Keratinocyte (primary cell): ENCODE results near the gene SHISA5. TPM values are rescaled to one million over a fixed set of nuclear protein-coding genes. Genes with fewer than 3 reads are reported as not detected.

Source experiments
- DNase-seq: peaks from one replicate; pipeline ENCODE4 v3.0.0-alpha.2; 2011; ENCODE audit warnings: low read depth, missing footprints, low spot score
- FAIRE-seq: peaks from 2 replicates; lab custom pipeline; 2011; peaks lifted over from hg19 to GRCh38; lab: Jason Lieb, UNC
- H2AFZ ChIP-seq: 2 replicates; pipeline ENCODE4 v1.6.0; 2012; ENCODE audit warnings: low read length, control low read depth, inconsistent platforms; ENCODE audit not compliant: control insufficient read depth
- H3K27ac ChIP-seq: 2 replicates; pipeline ENCODE4 v1.5.1; 2011; ENCODE audit warnings: low read length; ENCODE audit not compliant: control insufficient read depth, insufficient read depth
- H3K27me3 ChIP-seq: 3 replicates; pipeline ENCODE4 v1.6.0; 2011; ENCODE audit warnings: low read length; ENCODE audit not compliant: control insufficient read depth, insufficient read depth; ENCODE audit errors: extremely low read depth
- H3K36me3 ChIP-seq, 2 experiments: 2 replicates in 1 of 2; 3 replicates in 1 of 2; pipeline ENCODE4 v1.5.1; 2011; ENCODE audit warnings: low read length in 2 of 2, mild to moderate bottlenecking in 1 of 2; ENCODE audit not compliant: control insufficient read depth in 2 of 2, insufficient read depth in 2 of 2; ENCODE audit errors: extremely low read depth in 1 of 2
- H3K4me1 ChIP-seq: 3 replicates; pipeline ENCODE4 v1.5.1; 2011; ENCODE audit warnings: low read length; ENCODE audit not compliant: control insufficient read depth, insufficient read depth; ENCODE audit errors: extremely low read depth
- H3K4me2 ChIP-seq: 3 replicates; pipeline ENCODE4 v1.6.0; 2011; ENCODE audit warnings: low read depth, low read length; ENCODE audit not compliant: control insufficient read depth, insufficient read depth; ENCODE audit errors: extremely low read depth
- H3K4me3 ChIP-seq, 3 experiments: fragments of 200-600 bp in 1 of 3; sonication (generic) in 1 of 3; 2 replicates in 2 of 3; 3 replicates in 1 of 3; pipeline ENCODE4 v1.5.1; 2011 to 2016; ENCODE audit warnings: low read length in 3 of 3, mild to moderate bottlenecking in 3 of 3, control low read depth in 2 of 3, inconsistent platforms in 1 of 3, low read depth in 1 of 3, mixed read lengths in 1 of 3, mixed run types in 1 of 3, moderate library complexity in 1 of 3; ENCODE audit not compliant: control insufficient read depth in 2 of 3, insufficient read depth in 2 of 3; ENCODE audit errors: extremely low read depth in 1 of 3
- H3K79me2 ChIP-seq: 2 replicates; pipeline ENCODE4 v1.6.0; 2012; ENCODE audit warnings: low read length; ENCODE audit not compliant: control insufficient read depth, insufficient read depth
- H3K9ac ChIP-seq: 3 replicates; pipeline ENCODE4 v1.6.0; 2011; ENCODE audit warnings: low read length; ENCODE audit not compliant: control insufficient read depth, insufficient read depth; ENCODE audit errors: extremely low read depth
- H3K9me1 ChIP-seq: 3 replicates; pipeline ENCODE4 v1.6.0; 2011; ENCODE audit warnings: low read length; ENCODE audit not compliant: control insufficient read depth, insufficient read depth; ENCODE audit errors: extremely low read depth
- H3K9me3 ChIP-seq: 2 replicates; pipeline ENCODE4 v1.5.1; 2012; ENCODE audit warnings: low read depth, low read length; ENCODE audit not compliant: control insufficient read depth
- H4K20me1 ChIP-seq: 3 replicates; pipeline ENCODE4 v1.6.0; 2011; ENCODE audit warnings: low read length; ENCODE audit not compliant: control insufficient read depth, insufficient read depth; ENCODE audit errors: extremely low read depth
- CTCF ChIP-seq, 3 experiments: IDR thresholded peaks in 1 of 3; conservative IDR thresholded peaks in 1 of 3; optimal IDR thresholded peaks in 1 of 3; 2 replicates in 2 of 3; 3 replicates in 1 of 3; pipeline versions ENCODE3 to v1.5.1; 2011; ENCODE audit warnings: low read length in 3 of 3, mild to moderate bottlenecking in 3 of 3, moderate library complexity in 2 of 3, control low read depth in 1 of 3, inconsistent platforms in 1 of 3; ENCODE audit not compliant: insufficient read depth in 2 of 3; ENCODE audit errors: extremely low read depth in 1 of 3
- EZH2 ChIP-seq: IDR thresholded peaks from one replicate; pipeline ENCODE4 v1.6.1; 2012; ENCODE audit warnings: inconsistent platforms, mild to moderate bottlenecking, low read length, moderate library complexity
- dilution Hi-C: fragments of 300-500 bp; cut with MboI; formaldehyde crosslinking; loops from one replicate; pipeline ENCODE4 v1.7.0; 2020; ENCODE audit warnings: low sequenced_read_pairs; ENCODE audit not compliant: extremely low pct_ligation_motif_present
- polyA plus RNA-seq, 5 experiments: library from polyadenylated mRNA; depleted of rRNA in 3 of 5; stranded (reverse) in 3 of 5; stranded (forward) in 1 of 5; unstranded in 1 of 5; fragments of >200 nt; gene quantifications; 1 replicate in 1 of 5; 2 replicates in 3 of 5; 3 replicates in 1 of 5; pipeline versions ENCODE4 v1.2.1 to v1.2.3, GENCODE V29; 2011 to 2012; ENCODE audit warnings: missing spikeins in 2 of 5, low read depth in 1 of 5, low replicate concordance in 1 of 5

Gene SHISA5
- polyA plus RNA-seq, 1 donor (not counting 4 experiments of a cell fraction or from before 2014, with no cell fraction given) = 94.4 TPM

GRCh38 chr3:48476426-48477053 lies 27.4 kb downstream of the SHISA5 start:
- H3K27ac ChIP-seq = no peak overlapping the region
- no peaks in the 10 kb centered on the region for H4K20me1 ChIP-seq
- H3K9me1 ChIP-seq = no peaks in the 10 kb centered on the region
- no peaks in the 10 kb centered on the region for H3K27me3 ChIP-seq
- H3K9me3 ChIP-seq = no peaks in the 10 kb centered on the region
- DNase-seq (no peak), FAIRE-seq (no peak)
- peaks cover 17% of the 10 kb centered on the region for H3K4me1 ChIP-seq
- peaks cover 0 to 3% of the 10 kb centered on the region in 2 experiments for H3K36me3 ChIP-seq
- H3K4me2 ChIP-seq = no peak overlapping the region
- TF ChIP-seq CTCF (optimal IDR thresholded peaks at IDR 0.05 in 1 of 3, IDR thresholded peaks at IDR 0.05 in 1 of 3, conservative IDR thresholded peaks at IDR 0.05 in 1 of 3; ENCODE audit: extremely low read depth in 1 of 3, insufficient read depth in 2 of 3, low read length in 3 of 3) = no peak
- no peak for TF ChIP-seq EZH2
- H3K9ac ChIP-seq = no peak overlapping the region
- H3K4me3 ChIP-seq = no peak overlapping the region
- dilution Hi-C loops = no loop called here
- H2AFZ ChIP-seq = no peak overlapping the region
- H3K79me2 ChIP-seq = peaks cover 8% of the 10 kb centered on the region

GRCh38 chr3:48475188-48475587 lies 28.8 kb downstream of the SHISA5 start:
- FAIRE-seq (no peak), DNase-seq (no peak)
- Histone ChIP-seq H3K9me1 (no peaks in the 10 kb centered on the region), H3K4me3 (no peak overlapping the region), H3K9ac (no peak overlapping the region), H4K20me1 (no peaks in the 10 kb centered on the region), H3K79me2 (peaks cover 18% of the 10 kb centered on the region), H3K4me1 (peaks cover 20% of the 10 kb centered on the region), H3K9me3 (no peaks in the 10 kb centered on the region), H3K27ac (no peak overlapping the region), H2AFZ (no peak overlapping the region), H3K27me3 (no peaks in the 10 kb centered on the region), H3K36me3 (peaks cover 0 to 3% of the 10 kb centered on the region in 2 experiments), H3K4me2 (no peak overlapping the region)
- no peak for TF ChIP-seq CTCF (optimal IDR thresholded peaks at IDR 0.05 in 1 of 3, IDR thresholded peaks at IDR 0.05 in 1 of 3, conservative IDR thresholded peaks at IDR 0.05 in 1 of 3; ENCODE audit: extremely low read depth in 1 of 3, insufficient read depth in 2 of 3, low read length in 3 of 3)
- no peak for TF ChIP-seq EZH2
- dilution Hi-C loops = no loop called here
